Stimulated activated CD4-positive, alpha-beta T cell treated with anti-CD3 and anti-CD28 coated beads, Interleukin-15, amount 100 ng/mL, for 24 hours (primary cell): ENCODE results near the gene TNFRSF13B.
"Not testable (repeated sequence)": the region's sequence is repeated elsewhere in the genome, so short reads cannot be mapped to it uniquely, and the experiment has no call there.

Experiments
- DNase-seq: peaks from one replicate; pipeline ENCODE4 v3.0.0-alpha.2; 2020

The TNFRSF13B gene

DNA sequence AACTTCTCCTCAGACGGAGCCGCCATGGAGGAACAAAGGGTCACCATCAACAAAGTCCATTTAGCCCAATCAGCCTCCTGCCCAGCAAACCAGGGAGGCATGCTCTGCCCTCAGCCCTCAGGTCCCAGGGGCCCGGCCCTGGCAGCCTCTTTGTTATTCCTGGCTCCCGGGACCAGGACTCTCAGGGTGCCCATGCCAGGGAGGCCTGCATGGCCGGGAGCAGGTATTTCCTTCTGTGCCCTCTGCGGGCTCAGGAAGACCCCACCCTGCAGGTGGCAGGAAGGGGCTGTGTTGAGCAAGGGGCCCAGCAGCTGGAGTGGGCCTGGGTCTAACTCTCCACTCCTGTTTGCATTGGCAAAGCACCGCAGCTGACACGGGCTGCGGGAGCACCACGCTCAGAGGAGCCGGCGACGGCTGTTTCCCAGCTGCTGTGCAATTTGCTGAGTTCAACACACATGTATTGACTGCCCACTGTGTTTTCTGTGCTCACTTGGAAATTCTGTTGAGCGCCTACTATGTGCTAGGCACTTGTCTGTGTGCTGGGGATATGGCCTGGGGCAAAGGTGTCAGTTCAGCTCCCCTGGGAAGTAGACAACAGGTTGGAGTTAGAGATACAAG is 33.2 kb upstream of the TNFRSF13B start:
- DNase-seq = not testable (repeated sequence)

- DNase-seq = no peak
Measured at GRCh38 chr17:17004251-17004996, 32.5 kb upstream of the TNFRSF13B start.

- DNase-seq = not testable (repeated sequence)
Measured at GRCh38 chr17:17002731-17003715, 31.1 kb upstream of the TNFRSF13B start.

GRCh38 chr17:17001874-17002520 is 30.1 kb upstream of the TNFRSF13B start:
- peak; percentile 87 for DNase-seq

DNA sequence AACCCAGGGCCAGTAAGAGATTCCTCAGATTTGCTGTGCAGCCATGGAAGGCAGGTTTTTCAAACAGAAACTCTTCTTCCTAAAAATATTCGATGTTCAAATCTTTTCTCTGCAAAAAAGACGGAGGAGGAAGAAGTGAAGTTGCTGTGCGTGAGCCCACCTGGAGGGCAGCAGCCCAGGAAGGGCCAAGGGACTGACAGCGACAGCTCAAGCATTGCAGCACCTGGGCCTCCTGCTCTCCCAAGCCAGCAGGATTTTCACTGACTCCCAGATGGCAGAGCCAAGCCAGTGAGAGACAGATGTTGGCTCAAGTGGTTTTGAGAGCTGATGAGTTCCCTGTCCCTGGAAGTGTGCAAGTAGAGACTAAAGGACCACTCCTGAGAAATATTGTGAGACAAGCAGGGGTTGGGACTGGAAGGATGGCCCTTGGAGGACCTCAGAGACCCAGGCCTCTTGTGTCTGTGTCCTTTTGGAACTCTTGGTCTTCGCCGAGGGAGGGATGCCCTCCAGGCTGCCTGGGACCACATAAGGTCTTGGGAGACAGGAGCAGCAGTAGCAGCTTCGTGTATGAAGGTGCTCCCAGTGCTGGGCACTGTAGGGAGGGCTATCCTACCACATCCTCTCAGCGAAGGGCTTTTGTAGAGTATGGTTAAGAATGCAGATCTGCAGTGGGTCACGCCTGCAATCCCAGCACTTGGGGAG is 29.3 kb upstream of the TNFRSF13B start:
- DNase-seq = no peak

DNA sequence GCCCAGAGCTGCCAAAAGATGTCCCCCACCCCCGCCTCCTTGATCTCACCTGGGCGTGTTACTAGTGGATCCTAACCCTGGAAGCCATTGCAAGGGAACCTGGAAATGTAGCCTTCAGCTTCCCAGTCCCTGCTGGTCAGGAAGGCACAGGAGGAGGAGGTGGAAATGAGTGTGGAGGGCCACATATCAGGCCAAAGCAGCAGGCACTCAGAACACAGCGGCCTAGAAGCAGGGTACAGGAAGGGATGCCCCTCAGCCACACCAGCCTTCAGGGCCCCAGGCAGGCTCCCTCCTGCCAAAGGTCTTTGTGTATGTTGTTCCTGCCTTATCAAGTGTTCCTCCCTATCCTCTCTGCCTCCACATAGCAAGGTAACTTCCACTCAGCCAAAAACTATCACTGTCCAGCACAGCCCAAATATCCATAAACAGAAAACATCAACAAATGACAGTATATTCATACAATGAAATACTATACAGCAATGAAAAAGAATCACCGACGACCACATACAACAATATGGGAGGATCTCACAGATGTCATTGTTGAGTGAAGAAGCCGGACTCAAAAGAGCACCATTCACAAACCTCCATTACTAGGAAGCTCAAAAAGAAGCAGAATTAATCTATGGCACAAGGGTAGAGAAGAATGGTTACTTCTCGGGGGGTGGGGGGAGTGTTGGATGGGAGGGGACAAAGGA is 28.2 kb upstream of the TNFRSF13B start:
- no peak for DNase-seq

- no peak for DNase-seq
Measured at GRCh38 chr17:16997514-16998429, 25.9 kb upstream of the TNFRSF13B start.

GRCh38 chr17:16996726-16997125 is 24.8 kb upstream of the TNFRSF13B start:
- not testable (repeated sequence) for DNase-seq

DNA sequence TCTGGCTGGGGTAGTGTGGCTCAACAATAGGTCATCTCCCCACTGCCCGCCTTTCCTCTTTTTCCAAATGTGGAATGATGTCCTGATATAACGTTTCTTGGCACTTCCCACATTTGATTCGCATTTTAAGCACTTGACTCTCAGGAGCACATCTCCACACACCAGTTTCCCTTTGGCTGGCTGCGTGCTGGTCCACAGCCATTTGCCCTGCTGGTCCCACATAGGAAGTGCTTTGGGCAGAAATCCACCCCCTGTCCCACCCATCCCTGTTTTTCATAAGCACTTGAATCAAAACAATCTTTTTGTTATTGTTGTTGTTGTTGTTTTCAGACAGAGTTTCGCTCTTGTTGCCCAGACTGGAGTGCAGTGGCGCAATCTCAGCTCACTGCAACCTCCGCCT is 24.0 kb upstream of the TNFRSF13B start:
- DNase-seq = no peak

DNA sequence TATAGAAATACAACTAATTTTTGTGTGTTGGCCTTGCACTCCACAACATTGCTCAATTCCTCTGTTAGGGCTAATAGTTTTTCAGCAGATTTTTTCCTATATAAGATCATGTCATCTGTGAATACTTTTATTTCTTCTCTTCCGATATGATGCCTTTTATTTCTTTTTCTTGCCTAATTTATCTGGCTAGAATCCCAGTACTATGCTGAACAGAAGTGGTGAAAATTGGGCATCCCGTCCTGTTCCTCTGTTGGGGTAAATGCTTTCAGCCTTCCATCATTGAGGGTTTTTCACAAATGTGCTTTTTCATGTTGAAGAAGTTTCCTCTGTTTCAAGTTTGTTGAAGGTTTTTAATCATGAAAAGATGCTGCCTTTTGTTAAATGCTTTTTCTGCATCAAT is 22.7 kb upstream of the TNFRSF13B start:
- no peak for DNase-seq

- peak; percentile 90 for DNase-seq
Measured at GRCh38 chr17:16991349-16992009, 19.6 kb upstream of the TNFRSF13B start.

- DNase-seq = no peak
Measured at GRCh38 chr17:16989953-16990860, 18.3 kb upstream of the TNFRSF13B start.

DNA sequence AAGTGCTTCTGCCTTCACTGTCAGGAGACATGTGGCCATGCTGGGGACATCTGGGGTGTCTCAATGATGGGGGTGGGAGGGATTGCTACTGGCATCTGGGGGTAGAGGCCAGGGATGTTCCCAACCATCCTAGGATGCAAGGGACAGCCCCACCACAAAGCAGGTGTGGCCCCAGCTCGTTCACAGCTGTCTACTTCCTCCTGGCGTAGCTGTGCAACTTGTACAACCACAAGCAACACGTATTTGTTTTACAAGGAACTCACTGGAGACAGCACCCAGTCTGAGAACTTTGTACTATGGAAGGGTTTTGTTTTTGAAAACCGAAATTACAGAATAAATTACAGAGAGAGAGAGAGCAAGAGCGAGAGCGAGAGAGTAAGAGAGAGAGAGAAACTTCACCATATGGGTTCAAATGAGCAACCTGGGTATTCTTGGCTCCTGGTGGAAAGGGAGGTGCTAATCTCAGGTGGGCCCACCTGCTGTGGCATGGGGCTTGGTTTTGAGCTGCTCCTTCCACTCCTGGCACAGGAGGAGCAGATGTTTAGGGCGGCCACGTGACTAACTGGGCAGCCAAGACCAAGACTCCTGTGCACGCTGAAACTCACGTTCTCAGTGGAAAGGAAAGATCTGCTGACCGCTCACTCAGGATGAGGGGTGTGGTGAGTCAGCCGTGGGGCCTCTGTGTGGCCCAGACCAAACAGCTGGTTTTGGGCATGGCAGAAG is 17.5 kb upstream of the TNFRSF13B start:
- DNase-seq = no peak

- peak; percentile 31 for DNase-seq
Measured at GRCh38 chr17:16988749-16989229, 16.9 kb upstream of the TNFRSF13B start.

GRCh38 chr17:16987830-16988601 is 16.1 kb upstream of the TNFRSF13B start:
- peak; percentile 79 for DNase-seq

DNA sequence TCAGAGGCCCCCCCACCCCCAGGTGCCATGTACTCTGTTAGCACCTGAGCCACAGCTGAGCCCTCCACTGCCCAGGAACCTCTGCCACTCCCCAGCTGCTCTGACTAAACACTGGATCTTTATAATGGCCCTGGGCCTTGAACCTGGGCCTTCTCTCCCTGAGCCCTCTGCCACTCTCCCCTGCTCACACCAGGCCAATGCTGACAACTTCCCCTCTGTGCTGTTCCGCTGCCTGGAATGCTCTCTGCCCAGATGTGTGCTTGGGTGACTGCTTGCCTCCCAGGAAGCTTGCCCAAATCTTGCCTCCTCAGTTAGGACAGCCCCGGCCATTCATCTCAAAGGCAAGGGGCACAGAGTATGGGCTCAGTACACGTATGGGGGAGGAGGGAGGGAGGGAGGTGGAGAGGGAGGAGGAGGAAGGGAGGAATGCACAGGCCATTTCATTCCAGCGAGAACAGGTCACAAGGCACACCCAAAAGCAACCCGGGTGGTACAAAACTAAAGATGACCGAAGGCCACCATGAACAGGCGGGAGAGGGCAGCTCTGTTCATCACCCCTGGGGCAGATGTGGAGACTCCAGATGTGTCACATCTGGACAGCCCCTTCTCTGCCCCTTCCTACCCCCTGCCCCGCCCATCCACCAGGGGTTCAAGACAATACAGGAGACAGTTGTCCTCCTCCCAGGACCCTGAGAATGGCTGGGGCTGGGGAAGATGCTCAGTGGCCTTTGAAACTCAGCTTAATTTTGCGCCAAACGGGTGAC is 15.3 kb upstream of the TNFRSF13B start:
- DNase-seq = no peak
